Activated CD8-positive, alpha-beta memory T cell treated with anti-CD3 and anti-CD28 coated beads, Interleukin-2, amount 10 ng/mL, durations not matched to agents 7 days and 5 days (primary cell): Measurements from ENCODE around the gene PLD2. TPM values are rescaled to one million over a fixed set of nuclear protein-coding genes. Genes with fewer than 3 reads are reported as not detected.
A peak's percentile ranks its signal among the peaks of the same experiment; 100 is the strongest.

ENCODE experiments used
- ATAC-seq: fragments of 150-1000 bp; cut with Tn5 transposase; one replicate; pipeline ENCODE4 v1.10.0; 2021; ENCODE audit warnings: moderate library complexity
- CTCF ChIA-PET: fragments of 350-600 bp; sonication (Branson Sonifier 250); formaldehyde crosslinking; loops from one replicate; lab custom pipeline; 2021; ENCODE audit warnings: antibody characterized with exemption; lab: Charles Lee
- DNase-seq: peaks from one replicate; pipeline ENCODE4 v3.0.0-alpha.2; 2020
- H3K27ac Mint-ChIP-seq: one replicate; pipeline ENCODE4 v1.8.0; 2021; ENCODE audit warnings: mild to moderate bottlenecking, mixed read lengths
- H3K27me3 Mint-ChIP-seq: one replicate; pipeline ENCODE4 v1.8.0; 2021; ENCODE audit warnings: mixed read lengths
- H3K36me3 Mint-ChIP-seq: one replicate; pipeline ENCODE4 v1.8.0; 2021; ENCODE audit warnings: mild to moderate bottlenecking, mixed read lengths
- H3K4me1 Mint-ChIP-seq: one replicate; pipeline ENCODE4 v1.8.0; 2021; ENCODE audit warnings: mixed read lengths
- H3K4me3 Mint-ChIP-seq: one replicate; pipeline ENCODE4 v1.8.0; 2021; ENCODE audit warnings: mild to moderate bottlenecking, moderate library complexity, mixed read lengths
- H3K9me3 Mint-ChIP-seq: one replicate; pipeline ENCODE4 v1.8.0; 2022; ENCODE audit warnings: low read depth, mixed read lengths
- total RNA-seq, 2 experiments: library from RNA; stranded (reverse); gene quantifications; one replicate each; pipeline ENCODE4 v1.2.3, GENCODE V29; 2021

Gene PLD2
- total RNA-seq, 2 experiments from 2014 or later, result 11.7 to 14.5 TPM

DNA sequence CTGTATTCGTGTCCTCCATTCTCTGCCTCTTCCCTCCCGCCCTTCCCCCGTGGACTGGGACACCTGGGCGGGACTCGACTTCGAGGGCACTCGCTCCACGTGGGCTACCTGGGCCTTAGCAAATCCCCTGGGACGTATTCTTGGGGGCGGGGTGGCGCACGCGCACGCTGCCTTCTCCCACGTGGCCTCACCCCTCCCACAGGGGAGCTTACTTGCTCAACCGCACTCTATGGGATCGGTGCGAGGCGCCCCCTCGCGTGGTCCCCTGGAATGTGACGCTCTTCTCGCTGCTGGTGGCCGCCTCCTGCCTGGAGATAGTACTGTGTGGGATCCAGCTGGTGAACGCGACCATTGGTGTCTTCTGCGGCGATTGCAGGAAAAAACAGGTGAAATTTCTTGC lies 24.3 kb upstream of the PLD2 start:
- Mint-ChIP-seq H3K27me3 (peaks cover 76% of the 10 kb centered on the region), H3K27ac (no peak overlapping the region), H3K36me3 (no peaks in the 10 kb centered on the region), H3K4me1 (peaks cover 20% of the 10 kb centered on the region), H3K4me3 (no peak overlapping the region), H3K9me3 (no peaks in the 10 kb centered on the region)
- DNase-seq (no peak), ATAC-seq (no peak)
- CTCF ChIA-PET, result interaction anchor here (1.1 to 3.2 kb wide), 3 partner anchors 11 to 215 kb away, joined by 3 to 9 read pairs (median 9); partner anchors contain the start of genes ARRB2 and TM4SF5

DNA sequence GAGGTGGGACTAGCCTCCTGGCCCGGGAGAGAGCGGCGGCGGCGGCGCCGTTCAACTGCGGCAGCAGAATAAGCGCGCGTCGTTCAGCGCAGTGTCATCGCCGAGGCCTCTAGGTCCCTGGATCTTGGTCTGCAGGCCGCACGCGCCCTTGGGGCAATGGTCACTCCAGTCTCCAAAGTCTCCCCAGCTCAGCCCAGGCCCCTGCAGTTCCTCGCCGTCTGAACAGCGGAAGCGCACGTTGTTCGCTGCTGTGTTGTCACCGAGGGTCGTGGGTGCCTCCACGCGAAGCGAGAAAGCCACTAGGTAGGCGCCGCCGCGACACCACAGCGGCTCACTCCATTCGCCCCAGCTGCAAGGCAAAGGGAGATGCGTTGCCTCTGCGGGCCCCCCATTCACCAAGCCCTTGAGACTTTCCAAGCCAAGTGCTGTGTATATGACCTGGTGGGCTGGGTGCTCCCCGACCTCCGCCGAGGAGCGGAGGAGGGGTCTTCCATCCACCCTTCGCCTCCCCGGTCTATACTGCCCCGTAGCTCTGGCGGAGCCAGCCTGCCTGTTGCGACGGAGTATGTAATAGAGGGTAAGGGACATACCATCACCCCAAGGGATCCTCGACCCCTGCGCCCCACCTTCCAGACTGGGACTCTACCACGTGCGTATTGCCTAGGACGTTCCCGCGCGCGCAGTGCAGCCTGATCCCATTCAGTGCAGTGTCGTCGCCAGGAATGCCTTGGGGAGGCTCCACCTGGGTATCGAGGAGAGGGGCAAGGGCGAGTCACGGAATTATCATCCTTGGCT lies 21.4 kb upstream of the PLD2 start:
- no peak overlapping the region for H3K27ac Mint-ChIP-seq
- H3K27me3 Mint-ChIP-seq, result peaks cover 67% of the 10 kb centered on the region
- no peak for DNase-seq
- ATAC-seq, result no peak
- H3K36me3 Mint-ChIP-seq, result peaks cover 2% of the 10 kb centered on the region
- CTCF ChIA-PET, result interaction anchor here (1.0 to 2.4 kb wide), 5 partner anchors 41 to 117 kb away, joined by 3 to 6 read pairs (median 5); partner anchors contain the start of genes C17orf107, CHRNE and MED11
- no peaks in the 10 kb centered on the region for H3K9me3 Mint-ChIP-seq
- no peak overlapping the region for H3K4me3 Mint-ChIP-seq
- H3K4me1 Mint-ChIP-seq, result peaks cover 26% of the 10 kb centered on the region

DNA sequence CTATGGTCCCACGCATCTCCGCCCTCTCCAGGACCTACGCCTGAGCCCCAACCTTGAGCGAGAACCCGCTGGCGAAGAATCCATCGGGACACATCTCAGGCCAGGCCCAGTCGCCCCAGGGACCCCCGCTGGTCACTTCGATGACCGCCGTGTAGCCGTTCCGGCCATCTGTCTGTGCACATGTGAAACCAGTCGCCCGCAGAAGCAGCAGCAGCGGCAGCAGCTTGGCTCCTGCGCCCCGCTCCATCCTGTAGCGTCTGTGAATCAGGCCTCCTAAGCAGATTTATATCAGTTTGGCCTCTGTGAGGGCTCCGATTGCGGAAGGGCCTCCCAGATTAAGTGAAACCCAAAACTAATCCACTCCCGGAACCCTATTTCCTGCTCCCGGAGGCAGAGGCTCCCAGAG lies 20.8 kb upstream of the PLD2 start, which contains the start of gene VMO1:
VMO1 (minus strand) TSS at position 259 of the 406 bp plus-strand sequence; CDS start at position 247, 12 bp downstream.
- Mint-ChIP-seq H3K9me3 (no peaks in the 10 kb centered on the region), H3K27me3 (peaks cover 64% of the 10 kb centered on the region), H3K4me1 (peaks cover 30% of the 10 kb centered on the region), H3K27ac (no peak within 1 kb of the TSS), H3K4me3 (no peak within 1 kb of the TSS), H3K36me3 (peaks cover 2% of the 10 kb centered on the region)
- DNase-seq (no peak), ATAC-seq (no peak)
- CTCF ChIA-PET, result interaction anchor here (1.2 to 1.8 kb wide), 5 partner anchors 42 to 114 kb away, joined by 3 to 5 read pairs (median 3); partner anchors contain the start of gene C17orf107

DNA sequence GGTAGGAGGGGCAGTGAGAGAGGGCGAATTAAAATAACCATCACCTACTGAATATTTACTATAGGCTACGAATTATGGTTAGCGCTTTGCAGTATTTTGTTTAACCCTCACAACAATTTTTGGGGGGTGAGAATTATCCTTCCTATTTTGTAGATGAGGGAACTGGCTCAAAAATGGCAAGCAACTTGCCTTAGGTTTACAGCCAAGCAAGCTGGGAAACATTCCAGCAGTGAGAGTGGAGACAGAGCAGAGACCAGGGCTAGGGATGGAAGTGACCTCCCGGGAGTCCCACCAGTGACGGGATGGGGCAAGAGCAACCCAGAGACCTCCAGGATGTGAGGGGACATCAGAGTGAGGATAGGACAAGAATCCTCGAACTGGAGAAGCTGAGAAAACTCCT lies 20.4 kb upstream of the PLD2 start:
- Mint-ChIP-seq H3K9me3 (no peaks in the 10 kb centered on the region), H3K4me3 (no peak overlapping the region), H3K27ac (no peak overlapping the region), H3K36me3 (peaks cover 2% of the 10 kb centered on the region), H3K27me3 (peaks cover 64% of the 10 kb centered on the region), H3K4me1 (peaks cover 32% of the 10 kb centered on the region)
- DNase-seq, result no peak
- no peak for ATAC-seq
- CTCF ChIA-PET, result interaction anchor here (1.2 to 1.8 kb wide), 4 partner anchors 42 to 98 kb away, joined by 3 to 5 read pairs (median 4); no protein-coding TSS in a partner anchor

DNA sequence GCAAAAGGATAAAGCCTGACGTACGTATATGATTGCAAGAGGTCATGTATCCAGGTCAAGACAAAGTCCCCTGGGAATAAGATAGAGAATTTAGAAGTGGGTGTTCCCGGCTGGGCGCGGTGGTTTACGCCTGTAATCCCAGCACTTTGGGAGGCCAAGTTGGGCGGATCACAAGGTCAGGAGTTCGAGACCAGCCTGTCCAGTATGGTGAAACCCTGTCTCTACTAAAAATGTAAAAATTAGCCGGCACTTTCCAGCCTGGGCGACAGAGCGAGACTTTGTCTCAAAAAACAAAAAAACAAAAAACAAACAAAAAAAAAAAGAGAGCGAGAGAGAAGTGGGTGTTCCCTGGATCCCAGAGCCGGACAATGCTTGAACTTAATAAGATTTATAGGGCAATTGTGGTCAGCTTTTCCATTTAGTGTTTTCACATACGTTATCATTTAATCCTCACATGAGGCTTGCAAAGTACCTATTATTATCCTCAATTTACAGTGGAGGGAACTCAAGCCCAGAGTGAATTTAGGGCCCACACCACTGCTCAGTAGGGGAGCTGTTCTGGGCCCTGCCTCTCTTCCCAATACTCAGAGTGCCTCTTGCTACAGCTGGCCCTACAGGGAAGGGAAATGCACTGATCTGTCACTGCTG lies 18.7 kb upstream of the PLD2 start:
- Mint-ChIP-seq H3K27ac (no peak overlapping the region), H3K36me3 (peaks cover 2% of the 10 kb centered on the region), H3K4me3 (no peak overlapping the region), H3K9me3 (no peaks in the 10 kb centered on the region), H3K4me1 (peaks cover 32% of the 10 kb centered on the region), H3K27me3 (peaks cover 59% of the 10 kb centered on the region)
- CTCF ChIA-PET, result interaction anchor here (0.9 to 3.9 kb wide), 9 partner anchors 9 to 111 kb away, joined by 3 to 39 read pairs (median 21); partner anchors contain the start of genes ARRB2, C17orf107, MED11 and PLD2
- DNase-seq (no peak), ATAC-seq (no peak)

DNA sequence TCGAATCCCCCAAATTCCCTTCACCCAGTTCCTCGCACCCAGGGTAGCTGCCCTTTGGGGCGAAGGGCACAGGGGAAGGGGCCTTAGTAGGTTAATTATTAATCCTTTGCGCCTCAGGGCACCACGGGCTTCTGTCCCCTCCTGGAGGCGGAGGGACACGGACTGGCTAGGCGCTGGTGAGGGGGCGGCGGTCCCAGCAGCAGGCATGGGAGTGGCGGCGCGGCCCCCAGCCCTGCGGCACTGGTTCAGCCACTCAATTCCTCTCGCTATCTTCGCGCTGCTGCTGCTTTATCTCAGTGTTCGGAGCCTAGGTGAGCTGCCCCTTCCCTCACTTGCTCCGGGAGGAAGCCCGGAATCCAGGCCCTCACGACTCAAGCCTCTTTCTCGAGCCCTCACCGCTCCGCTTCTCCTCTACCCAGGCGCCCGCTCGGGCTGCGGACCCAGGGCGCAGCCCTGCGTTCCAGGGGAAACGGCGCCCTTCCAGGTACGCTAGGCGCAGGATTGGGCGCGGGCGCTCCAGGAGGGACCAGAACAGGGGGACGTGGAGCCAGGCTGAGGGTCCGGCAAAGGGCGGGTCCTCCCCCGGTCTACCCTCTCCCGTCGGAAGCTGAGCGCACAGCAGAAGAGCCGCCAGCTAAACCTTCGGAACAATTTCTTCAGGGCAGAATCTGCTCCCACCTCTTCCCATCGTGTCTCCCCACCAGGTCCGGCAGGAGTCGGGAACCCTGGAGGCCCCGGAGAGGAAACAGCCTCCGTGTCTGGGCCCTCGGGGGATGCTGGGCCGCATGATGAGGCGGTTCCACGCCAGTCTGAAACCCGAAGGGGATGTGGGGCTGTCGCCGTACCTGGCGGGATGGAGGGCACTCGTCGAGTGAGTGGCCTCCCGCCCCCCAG lies 17.9 kb upstream of the PLD2 start, which contains the start of gene GLTPD2:
GLTPD2 (plus strand) TSS at position 158 of the 894 bp plus-strand sequence; CDS start at position 206, 48 bp downstream.
- peak within 1 kb of the TSS; percentile 72 for H3K4me3 Mint-ChIP-seq
- no peak within 1 kb of the TSS for H3K27ac Mint-ChIP-seq
- H3K4me1 Mint-ChIP-seq, result peaks cover 32% of the 10 kb centered on the region
- DNase-seq, result no peak
- H3K36me3 Mint-ChIP-seq, result peaks cover 2% of the 10 kb centered on the region
- CTCF ChIA-PET, result interaction anchor here (0.8 to 3.9 kb wide), 34 partner anchors 9 to 646 kb away, joined by 3 to 39 read pairs (median 6); partner anchors contain the start of genes ARRB2, C17orf107, C17orf114 and CHRNE
- ATAC-seq, result no peak
- peaks cover 53% of the 10 kb centered on the region for H3K27me3 Mint-ChIP-seq
- no peaks in the 10 kb centered on the region for H3K9me3 Mint-ChIP-seq

DNA sequence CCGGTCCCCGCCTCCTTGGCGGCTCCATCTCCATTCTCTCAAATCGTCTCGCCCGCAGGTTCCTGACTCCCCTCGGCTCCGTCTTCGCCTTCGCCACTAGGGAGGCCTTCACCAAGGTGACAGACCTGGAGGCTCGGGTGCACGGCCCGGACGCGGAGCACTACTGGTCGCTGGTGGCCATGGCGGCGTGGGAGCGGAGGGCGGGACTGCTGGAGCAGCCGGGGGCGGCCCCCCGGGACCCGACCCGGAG lies 17.3 kb upstream of the PLD2 start:
- Mint-ChIP-seq H3K9me3 (no peaks in the 10 kb centered on the region), H3K4me1 (peaks cover 31% of the 10 kb centered on the region), H3K4me3 (peak overlapping the region; percentile 72), H3K27ac (no peak overlapping the region), H3K27me3 (peaks cover 48% of the 10 kb centered on the region), H3K36me3 (peaks cover 2% of the 10 kb centered on the region)
- ATAC-seq, result no peak
- CTCF ChIA-PET, result interaction anchor here (0.8 to 3.9 kb wide), 33 partner anchors 9 to 647 kb away, joined by 3 to 39 read pairs (median 6); partner anchors contain the start of genes ARRB2, C17orf107, C17orf114 and CHRNE
- no peak for DNase-seq

DNA sequence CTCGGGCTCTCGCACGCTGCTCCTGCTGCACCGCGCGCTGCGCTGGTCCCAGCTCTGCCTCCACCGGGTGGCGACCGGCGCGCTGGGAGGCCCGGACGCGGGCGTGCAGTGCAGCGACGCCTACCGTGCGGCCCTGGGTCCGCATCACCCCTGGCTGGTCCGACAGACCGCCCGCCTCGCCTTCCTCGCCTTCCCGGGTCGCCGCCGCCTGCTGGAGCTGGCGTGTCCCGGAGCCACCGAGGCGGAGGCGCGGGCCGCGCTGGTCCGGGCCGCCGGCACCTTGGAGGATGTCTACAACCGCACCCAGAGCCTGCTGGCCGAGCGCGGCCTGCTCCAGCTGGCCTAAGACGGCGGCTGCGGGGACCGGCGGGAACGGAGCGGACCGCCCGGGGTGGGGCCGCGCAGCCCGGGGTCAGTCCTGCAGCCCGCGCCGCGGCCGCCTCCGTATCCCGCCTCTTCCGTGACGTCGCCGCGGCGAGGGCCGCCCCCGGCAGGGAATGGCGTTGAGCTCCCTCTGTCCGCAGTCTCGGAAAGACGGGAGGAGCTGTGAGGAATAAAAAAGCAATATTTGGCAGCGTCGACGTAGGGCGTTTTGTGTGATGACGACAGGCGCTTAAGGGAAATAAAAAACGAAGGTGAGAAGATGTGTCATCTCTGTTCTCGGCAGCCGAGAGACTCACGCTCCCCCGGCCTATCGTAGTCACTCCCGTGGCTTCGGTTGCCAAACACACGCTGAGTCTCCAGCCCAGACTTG lies 16.8 kb upstream of the PLD2 start:
- Mint-ChIP-seq H3K27me3 (peaks cover 45% of the 10 kb centered on the region), H3K4me3 (peak overlapping the region; percentile 86), H3K9me3 (no peaks in the 10 kb centered on the region), H3K36me3 (peaks cover 2% of the 10 kb centered on the region), H3K27ac (peak overlapping the region; percentile 90), H3K4me1 (peaks cover 30% of the 10 kb centered on the region)
- CTCF ChIA-PET, result interaction anchor here (0.8 to 3.9 kb wide), 37 partner anchors 10 to 647 kb away, joined by 3 to 39 read pairs (median 5); partner anchors contain the start of genes ARRB2, C17orf107, C17orf114 and CHRNE
- DNase-seq (peak; percentile 88), ATAC-seq (peak; percentile 93)

DNA sequence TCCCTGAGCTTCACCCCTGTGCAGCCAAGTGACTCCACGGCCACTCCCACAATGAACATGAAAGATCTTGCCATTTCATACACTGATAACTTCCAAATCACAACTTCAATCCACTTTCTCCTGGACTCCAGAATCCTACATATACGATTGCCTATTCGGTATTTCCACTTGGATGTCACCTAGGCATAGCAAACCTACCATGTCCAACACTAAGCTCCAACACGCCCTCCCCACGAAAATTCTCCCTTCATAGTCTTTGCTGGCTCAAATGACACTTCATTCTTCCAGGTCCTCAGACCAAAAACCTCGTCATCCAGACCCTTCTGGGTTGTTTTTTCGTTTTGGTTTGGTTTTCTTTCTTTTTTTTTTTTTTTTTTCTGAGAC lies 16.3 kb upstream of the PLD2 start:
- Mint-ChIP-seq H3K27me3 (peaks cover 40% of the 10 kb centered on the region), H3K36me3 (peaks cover 2% of the 10 kb centered on the region), H3K9me3 (no peaks in the 10 kb centered on the region), H3K27ac (peak overlapping the region; percentile 90), H3K4me1 (peaks cover 29% of the 10 kb centered on the region), H3K4me3 (peak overlapping the region; percentile 86)
- DNase-seq (no peak), ATAC-seq (no peak)
- CTCF ChIA-PET, result interaction anchor here (0.7 to 3.9 kb wide), 29 partner anchors 11 to 370 kb away, joined by 3 to 39 read pairs (median 6); partner anchors contain the start of genes ARRB2, C17orf107, C17orf114 and CHRNE

DNA sequence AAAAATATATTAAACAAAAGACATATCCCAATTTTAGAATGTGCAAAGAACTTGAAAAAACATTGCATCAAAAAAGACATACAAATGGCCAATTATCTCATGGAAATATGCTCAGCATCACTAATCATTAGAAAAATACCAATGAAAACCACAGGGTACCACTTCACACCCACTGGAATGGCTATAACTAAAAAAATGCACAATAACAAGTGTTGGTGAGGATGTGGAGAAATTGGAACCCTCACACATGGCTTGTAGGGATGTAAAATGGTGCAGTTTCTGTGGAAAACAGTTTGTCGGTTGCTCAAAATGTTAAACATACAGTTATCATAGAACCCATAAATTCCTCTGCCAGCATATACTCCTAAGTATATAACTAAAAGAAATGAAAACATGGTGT lies 11.8 kb upstream of the PLD2 start:
- H3K27me3 Mint-ChIP-seq, result peaks cover 9% of the 10 kb centered on the region
- peak overlapping the region; percentile 95 for H3K4me3 Mint-ChIP-seq
- H3K27ac Mint-ChIP-seq, result peak overlapping the region; percentile 97
- CTCF ChIA-PET, result no interaction called here
- ATAC-seq (no peak), DNase-seq (no peak)
- H3K36me3 Mint-ChIP-seq, result peaks cover 9% of the 10 kb centered on the region
- peaks cover 28% of the 10 kb centered on the region for H3K4me1 Mint-ChIP-seq
- H3K9me3 Mint-ChIP-seq, result no peaks in the 10 kb centered on the region

DNA sequence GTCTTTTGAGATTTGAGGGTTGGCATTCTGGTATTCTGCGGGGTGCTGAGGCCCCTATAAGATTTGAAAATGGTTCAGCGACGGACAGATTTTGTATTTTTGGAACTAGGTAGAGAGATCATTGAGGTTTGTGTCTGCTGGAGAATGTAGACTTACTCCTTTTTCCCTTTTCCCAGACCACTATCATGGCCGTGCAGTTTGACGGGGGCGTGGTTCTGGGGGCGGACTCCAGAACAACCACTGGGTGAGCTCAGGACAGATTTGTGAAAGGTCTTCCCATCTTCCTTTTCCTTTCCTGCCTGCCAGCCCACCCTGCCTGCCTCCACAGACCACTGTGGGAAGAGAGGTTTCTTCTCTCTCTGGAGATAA lies 10.4 kb upstream of the PLD2 start:
- peak; percentile 54 for DNase-seq
- Mint-ChIP-seq H3K27ac (peak overlapping the region; percentile 97), H3K27me3 (peaks cover 9% of the 10 kb centered on the region), H3K4me3 (peak overlapping the region; percentile 95), H3K9me3 (no peaks in the 10 kb centered on the region), H3K36me3 (peaks cover 9% of the 10 kb centered on the region), H3K4me1 (peaks cover 21% of the 10 kb centered on the region)
- peak; percentile 18 for ATAC-seq
- CTCF ChIA-PET, result interaction anchor here (1.0 to 1.1 kb wide), 4 partner anchors 9 to 87 kb away, joined by 3 to 4 read pairs (median 4); partner anchors contain the start of genes ARRB2 and PLD2
